HG03342 (cell line): ENCODE measurements around the gene RAI1.
A peak's percentile ranks its signal among the peaks of the same experiment; 100 is the strongest.

Experiments
- ATAC-seq: cut with Tn5 transposase; IDR thresholded peaks from one replicate; pipeline ENCODE4 v1.9.1; 2021; ENCODE audit warnings: mild to moderate bottlenecking, moderate library complexity; ENCODE audit not compliant: unreplicated experiment

Gene RAI1

DNA sequence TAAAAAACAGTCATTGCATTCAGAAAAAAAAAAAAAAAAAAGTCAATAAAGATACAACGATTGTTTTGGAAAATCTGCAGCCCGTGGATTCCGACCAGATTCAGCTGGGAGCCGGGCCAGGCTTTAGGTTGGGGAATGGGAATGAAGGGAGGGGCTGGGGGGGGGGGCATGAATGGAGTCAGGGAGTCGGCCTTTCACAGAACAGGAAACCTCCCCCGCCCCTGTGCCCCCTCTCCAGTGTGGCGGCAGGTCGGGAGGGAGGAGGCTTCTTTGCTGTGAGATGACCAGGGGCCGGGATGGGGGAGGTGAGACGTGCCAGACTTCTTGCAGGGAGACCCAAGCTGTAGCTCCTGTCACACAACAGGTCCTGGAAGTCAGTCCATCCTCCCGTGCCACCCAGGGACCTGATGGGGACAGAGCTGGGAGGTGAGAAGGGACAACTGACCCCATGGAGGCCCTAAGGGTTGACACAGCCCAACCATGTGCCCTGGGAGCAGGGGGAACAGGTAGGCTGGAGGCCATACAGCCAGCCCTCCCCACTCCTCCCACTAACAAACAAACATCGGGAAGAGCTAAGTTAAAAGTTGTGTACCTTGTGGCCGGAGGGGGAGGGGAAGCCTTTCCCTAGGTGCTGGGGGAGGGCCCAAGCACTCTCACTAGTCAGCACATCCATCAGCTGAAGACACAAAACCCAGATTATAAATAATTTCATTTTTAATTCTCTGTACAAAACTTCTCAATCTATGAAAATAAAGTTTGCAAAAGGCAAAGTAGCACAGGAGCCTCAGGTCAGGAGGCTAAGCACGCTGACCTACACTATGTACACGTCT, 130.3 kb downstream of the RAI1 start:
- no peak for ATAC-seq

DNA sequence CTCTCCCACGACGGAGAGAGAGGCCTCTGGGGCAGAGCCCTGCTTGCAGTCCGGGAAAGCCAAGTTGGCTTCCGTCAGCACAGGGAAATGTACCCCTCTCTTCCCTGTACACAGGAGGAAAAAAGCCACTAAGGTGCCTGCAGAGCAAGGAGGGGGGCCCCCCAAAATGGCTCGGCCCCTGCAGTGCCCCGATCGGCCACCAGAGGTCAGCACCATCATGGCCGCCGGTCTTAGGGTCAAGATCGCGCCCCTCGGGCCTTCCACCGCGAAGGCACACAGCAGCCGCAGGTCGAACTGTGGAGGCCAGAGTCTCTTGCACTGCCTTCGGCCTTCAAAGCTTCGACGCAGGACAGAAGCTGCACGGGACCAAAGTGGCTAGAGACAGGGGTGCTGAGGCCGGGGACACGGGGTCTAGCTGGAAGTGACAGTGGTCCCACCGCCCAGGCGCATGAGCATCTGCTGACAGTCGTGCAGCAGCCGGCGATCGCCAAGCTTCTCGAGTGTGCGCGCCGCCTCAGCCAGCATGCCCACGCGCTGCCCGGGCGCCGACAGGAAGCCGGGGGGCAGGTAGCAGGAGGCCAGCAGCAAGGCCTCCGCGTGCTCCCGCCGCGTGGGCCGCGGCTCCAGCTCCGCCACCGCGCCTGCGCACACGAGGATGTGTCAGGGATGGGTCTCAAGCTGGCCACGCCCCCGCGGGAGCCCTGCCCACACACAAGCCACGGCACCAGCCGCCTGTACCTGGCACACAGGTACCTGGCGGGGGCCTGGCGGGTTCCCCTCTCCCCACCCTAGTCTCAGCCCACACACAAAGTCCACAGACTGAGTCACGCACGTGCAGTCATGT, 131.2 kb downstream of the RAI1 start:
- no peak for ATAC-seq

DNA sequence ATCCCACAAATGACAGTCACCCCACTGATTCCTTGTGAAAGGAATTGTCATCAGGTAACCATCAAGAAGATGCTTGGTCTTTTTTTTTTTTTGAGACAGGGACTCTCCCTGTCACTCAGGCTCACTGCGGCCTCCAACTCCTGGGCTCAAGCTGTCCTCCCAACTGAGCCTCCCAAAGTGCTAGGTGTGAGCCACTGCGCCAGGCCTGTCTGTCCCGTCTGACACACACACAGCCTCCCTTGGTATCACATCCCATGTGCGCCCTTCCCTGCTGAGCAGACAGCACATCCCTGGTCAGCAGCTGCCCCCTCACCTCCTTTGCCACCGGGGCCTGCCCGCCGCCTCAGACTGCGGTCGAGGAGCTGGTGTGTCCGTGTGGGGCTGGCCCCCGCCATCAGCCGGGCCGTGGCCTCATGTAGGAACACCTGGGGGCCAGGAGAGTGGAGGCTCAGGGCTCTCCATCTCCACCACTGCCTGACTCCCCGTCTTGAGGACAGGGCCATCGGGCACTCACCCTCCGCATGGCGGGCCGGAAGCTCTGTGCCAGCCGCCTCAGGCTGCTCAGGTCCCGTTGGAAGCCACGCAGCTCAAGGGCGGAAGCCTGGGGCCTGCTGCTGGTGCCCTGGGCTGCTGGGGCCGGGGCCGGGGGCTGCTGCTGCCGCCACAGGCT, 131.9 kb downstream of the RAI1 start:
- ATAC-seq = no peak

DNA sequence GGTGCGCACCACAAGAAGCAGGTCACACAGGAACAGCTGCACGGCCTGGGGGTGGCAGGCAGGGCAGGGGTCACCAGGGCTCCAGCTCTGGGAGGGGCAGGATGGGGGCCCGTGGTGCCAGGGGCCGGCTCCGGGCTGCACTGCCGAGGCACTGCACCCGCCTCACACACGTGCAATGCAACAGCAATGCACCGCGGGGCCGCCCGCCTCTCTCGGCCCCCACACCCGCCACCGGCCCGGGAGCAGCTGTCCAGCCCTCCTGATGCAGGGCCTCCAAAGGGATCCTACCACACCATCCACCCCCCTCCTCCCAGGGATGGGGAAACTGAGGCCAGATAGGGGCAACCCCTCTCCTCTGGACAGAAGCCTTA, 132.5 kb downstream of the RAI1 start:
- no peak for ATAC-seq

DNA sequence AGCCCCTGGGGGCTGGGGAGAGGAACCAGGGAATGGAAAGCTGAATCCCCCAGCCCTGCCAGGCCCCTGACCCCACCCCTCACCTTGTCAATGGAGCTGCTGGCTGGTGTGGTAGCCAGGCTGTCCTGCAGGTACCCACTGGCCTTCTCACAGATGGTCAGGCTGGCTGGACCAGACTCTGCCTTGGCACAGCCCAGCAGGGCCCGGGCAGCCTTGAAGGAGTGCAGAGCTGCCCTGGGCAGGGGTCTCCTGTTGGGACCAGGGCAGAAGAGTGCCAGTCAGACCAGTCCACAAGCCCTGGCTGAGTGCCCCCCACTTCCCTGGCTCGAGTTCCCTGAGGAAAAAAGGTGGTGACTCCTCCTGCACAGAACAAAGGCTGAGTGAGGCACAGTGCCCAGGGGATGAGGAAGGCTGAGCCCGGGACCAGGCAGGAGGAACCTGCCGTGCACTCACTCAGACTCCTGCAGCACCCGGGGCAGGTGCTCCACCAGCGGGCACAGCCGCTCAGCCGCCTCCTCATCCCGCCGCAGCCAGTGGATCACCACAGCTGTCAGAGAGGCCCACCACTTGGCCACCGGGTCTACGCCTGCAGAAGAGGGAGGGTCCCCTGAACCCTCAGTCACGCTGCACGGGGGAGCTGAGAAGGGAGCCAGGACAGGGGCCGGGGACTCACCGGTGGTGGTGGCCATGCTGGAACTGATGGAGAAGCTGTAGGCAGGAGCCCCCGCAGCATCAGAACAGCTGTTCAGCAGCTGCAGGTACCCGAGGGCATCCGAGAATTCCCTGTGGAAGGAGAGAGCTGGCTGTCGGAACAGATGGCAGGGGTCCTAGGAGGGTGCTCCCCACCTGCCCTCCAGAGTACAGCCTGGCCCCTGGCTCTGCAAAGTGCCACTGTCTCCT, 133.2 kb downstream of the RAI1 start:
- no peak for ATAC-seq

DNA sequence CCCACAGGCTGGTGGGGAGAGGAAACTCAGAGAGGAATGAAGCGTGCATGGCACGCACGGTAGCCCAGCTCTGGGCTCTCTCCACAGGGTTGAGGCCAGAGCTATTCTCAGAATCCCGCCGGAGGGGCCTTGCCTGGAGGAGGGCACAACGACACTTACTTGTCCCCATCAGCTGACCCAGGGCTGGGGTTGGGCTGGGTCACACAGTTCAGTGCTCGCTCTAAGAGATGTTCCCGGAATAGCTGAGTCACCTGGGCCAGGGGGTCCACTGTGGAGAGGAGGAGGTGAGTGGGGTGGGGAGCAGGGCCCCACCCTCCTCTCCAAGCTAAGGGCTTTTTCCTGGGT, 133.8 kb downstream of the RAI1 start:
- no peak for ATAC-seq

DNA sequence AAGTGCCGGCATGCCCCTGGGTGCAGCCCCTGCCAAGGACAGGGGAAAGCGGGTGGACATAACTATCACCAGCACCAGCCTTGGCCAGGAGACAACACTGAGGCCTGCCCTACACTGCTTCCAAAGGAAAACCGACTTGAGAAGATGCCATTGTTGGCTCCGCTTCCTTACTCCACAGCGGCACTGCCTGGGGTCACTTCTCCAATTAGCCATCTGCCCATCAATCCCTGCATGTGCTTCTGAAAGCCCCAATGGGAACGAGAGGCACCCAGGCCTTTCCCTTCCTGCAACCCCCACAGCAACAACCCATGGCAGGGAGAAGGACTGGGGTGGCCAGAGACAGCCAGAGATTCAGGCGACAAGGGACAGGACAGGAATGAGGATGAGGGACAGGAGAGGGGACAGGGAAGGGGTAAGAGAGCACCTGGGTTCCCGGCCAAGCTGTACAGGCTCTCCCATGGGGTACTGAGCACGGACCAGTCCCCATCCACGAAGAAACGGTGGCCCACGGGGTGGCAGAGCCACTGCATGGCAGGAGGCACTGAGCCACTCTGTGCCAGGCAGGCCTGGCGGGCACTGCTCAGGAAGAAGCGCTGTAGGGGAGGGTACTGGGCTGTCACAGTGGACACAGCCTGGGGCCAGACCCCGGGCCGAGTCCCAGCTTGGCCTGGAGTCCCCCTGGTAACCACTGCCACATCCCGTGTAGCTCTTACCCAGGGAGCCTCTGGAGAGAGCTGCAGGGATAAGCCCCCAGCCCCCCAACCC, 134.4 kb downstream of the RAI1 start:
- ATAC-seq = no peak

DNA sequence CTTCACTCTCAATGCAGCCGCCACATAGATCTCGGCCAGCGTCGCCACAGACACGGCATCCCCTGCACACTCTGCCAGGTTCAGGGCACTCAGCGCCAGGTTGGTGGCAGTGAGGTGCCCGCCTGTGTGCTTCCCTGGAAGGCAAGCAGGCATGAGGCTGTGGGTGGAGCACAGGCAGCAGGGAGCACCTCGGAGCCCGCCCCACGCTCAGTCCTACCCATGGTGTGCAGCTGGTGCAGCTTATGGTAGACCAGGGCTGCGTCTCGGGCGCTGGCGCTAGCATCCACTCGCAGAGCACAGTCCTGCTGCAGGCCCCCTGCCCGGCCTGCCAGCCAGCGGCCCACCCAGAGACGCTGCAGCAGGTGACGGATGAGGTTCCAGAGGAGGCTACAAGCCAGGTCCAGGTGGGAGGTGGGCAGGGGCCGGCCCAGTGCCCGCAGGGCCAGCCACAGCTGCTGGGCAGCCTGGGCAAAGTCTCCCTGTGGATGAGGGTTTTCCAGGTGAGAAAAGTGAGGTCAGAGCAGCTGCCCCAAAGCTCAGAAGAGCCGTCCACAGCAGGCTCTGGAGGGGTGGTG, 135.1 kb downstream of the RAI1 start:
- no peak for ATAC-seq

DNA sequence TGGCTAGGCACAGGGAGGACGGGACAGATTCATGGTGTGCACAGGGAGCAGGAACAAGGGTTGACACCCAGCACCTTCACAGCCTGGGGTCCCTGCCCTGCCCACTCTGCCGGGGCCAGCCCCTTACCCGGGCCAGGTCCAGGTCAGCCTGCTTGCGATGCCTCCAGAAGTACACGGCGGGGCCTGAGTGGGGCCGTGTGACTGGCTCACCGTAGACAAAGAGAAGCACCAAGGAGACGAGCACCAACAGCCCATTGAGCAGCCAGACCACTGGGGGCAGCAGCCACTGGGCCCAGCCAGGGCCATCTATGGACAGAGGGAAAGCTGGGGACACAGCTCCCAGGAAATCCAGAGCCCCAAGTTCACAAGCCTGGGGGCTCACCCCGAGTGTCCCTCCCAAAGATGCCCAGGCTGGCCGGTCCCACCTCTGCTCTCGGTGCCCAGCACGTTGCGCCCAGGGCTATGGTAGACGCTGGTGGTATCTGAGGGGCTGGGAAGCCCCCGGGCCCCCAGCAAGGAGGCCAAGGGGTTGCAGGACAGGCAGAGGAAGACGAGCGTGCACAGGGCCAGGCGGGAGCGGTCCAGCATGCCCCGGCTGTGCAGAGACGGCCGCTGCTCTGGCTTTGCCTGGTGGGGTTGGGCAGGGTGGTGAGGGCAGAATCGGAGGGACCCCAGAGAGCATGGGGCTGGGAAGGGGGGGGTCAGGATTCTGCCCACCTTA, 135.7 kb downstream of the RAI1 start:
- no peak for ATAC-seq

DNA sequence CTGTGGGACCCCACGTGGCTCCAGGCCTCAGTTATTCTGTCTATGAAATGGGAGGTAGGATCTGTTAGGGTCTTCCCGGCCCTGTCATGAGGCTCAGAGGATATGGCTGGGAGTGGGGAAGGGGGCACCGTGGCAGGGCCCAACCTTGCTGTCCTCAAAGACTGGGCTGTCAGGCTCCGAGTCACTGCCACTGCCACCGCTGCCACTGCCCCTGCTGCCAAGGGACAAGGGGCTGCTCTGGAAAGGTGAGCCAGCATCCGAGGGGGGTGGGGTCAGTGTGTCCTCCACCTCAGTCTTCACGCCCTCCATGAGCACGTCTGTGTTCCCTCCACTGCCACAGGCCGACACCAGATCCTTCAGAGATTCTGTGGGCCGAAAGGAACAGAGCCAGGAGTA, 136.3 kb downstream of the RAI1 start:
- no peak for ATAC-seq

DNA sequence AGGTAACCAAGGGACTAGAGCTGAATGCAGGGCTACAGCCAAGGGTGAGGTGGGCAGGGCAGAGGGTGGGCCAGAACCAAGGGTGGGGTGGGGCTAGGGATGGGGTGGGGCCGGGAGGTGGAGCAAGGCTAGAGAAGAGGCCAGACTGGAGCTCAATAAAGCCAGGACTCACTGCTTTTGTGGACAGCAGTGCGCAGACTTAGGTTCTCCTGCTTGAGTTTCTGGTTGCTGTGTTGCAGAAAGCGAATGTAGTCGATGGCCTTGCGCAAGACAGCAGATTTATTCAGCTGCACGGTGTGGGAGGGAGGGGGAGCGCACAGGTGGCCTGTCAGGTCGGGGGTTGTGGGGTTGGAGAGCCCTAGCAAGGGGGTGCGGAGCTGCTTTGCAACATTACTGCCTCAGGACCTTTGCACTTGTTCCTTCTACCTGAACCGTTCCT, 136.8 kb downstream of the RAI1 start:
- no peak for ATAC-seq

DNA sequence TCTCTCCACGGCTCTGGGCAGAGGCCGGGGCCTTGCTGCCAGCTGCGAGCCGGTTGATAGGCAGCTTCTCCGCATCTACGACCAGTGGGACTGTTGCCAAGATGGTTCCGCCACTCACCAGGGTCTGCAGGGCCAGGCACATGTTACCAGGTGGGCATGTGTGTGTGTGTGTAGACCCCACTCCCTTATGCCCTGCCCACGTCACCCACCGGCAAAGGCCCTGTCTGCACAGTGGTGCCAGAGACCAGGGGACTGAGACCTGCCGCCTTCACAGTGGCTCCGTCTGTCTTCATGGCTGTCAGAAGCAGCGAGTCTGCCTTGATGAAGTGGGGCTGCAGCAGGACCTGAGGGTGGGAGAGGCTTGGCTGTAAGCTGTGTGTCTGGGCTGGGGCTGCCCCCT, 137.9 kb downstream of the RAI1 start:
- ATAC-seq = no peak

DNA sequence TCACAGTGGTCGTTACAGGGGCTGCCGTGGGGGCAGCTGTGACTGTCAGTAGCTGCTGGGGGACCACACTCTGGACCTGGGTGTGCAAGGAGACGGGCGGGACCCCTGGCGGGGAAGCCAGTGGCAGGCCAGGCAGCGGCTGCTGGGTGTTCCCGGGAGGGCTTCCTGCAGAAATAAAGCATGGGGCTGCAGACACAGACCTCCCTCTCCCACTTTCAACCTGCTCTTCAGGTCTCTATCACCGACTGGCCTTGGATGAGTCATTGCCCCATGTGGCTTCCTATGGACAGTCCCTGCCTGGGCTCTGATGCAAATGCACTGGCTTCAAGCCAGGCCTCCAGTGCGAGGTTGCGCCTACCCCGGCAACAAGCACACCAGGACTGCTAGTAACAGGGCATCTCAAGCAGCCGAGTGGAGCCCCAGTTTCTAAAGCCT, 138.3 kb downstream of the RAI1 start:
- ATAC-seq = peak; percentile 31

DNA sequence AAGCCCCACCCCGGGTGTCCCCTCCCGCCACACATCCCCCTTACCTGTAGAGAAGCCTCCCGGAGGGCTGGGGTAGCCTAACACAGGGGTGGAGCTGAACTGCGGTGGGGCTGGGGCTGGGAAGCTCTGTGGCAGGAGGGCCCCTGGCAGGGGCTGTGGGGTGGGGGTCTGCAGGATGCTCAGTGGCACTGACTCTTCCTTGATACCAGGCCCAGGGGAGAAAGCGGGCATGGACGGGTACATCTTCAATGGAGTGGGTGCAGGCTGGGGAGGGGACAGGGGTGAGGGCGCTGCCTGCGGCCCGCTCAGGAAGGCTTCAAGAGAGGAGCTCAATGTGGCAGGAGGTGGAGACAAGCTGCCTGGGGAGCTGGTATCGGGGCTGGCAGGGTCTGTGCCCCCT, 138.8 kb downstream of the RAI1 start:
- ATAC-seq = no peak

DNA sequence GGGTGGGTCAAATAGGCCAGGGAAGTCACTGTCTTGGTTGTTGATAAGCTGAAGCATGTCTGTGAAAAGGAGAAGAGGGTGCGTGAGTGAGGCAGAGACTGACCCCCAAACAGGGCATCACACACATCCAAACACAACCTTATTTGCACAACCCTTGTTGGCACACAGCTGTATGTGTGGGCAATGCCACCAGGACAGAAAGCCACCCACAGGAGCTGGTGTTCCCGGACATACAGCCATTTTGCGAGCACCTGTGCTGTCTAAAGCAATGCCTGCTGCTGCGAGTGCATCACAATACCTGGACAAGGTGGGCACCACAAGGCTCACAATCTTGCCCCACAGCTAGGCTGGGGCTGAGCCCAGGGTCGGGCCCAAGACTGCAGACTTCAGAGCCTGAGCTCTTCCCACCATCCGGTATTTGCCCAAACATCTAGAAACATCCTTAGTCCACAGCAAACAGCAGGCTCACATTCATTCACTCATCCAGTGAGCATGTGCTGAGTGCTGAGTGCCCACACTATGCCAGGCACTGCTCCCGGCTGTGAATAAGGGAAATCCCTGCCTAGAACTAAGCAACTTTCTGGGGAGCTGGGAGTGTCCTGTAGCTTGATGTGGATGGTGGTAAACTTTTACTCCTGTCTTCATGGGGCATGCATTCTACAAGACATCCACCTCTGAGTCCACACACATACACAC, 139.4 kb downstream of the RAI1 start:
- no peak for ATAC-seq

DNA sequence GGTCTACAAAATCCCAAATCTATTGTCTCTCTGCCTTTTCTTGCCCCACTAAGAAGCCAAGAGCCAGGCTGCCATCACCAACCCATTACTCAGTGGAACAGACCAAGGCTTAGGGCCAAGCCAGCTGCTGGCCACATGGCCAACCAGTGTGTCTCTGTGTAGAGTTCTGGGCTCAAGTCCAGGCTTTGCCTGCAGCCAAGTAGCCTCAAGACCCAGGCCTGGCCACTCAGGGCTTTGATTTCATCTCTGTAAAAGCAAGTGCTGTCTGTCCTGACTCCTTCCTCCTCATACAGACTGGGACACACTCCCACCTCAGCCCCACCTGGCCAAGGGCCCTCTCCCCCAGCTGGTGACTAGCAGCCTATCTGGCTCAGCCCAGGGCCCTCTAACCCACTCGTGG, 140.9 kb downstream of the RAI1 start:
- ATAC-seq = no peak

DNA sequence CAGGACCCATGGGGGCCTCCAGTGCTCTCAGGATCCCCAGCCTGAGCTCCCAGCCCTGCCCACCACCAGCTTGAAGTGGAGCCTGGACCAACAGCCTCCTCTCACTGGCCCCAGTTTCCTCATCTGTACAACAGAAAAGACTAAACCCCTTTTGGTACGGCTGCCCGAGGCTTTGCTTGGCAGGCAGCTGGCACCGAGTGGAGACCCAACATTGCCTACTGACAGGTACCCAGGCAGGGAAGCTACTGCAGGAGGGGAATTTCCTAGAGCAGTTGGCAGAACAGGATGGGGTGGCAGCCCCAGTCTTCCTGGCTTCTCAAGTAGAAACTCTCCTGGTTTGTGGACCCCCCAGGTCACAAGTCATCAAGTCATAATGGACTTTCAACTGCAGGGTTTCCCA, 141.4 kb downstream of the RAI1 start:
- no peak for ATAC-seq

DNA sequence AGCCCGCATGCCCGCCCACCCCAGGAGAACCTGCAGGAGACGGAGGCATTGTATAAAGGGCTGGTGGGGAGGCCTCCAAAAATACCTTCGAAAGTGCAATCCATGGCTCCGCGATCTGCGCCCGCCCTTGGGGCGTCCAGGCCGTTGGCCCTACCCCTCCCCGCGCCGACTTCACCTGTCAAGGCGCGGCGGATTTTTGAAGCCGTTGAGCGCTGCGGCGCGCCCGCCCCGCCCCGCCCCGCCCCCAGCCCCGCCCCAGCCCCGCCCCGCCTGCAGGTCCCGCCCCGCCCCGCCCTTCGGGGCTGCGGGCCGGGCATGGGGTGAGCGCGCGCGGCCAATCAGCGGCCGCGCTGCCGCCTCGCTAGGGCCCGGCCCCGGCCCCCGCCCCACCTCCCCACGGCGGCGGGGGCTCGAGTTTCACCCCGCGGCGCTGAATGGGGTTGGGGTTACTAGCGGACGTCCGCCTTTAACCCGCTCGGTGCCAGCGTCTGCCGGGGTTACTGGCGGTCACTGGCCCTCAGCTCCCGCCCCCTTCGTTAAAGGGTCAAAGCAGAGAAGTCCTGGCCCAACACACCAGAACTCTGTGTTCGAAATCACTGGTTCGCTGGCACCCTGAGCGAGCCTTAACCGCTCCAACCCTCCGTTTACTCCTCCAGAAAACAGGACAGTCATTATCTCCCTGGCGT, 142.3 kb downstream of the RAI1 start:
- ATAC-seq = peak; percentile 71
